OCI-LY3 (cell line): ENCODE results near the gene ASIC1.

Experiments used
- EZH2phosphoT487 ChIP-seq: fragments of 200-600 bp; shearing (Covaris generic); IDR thresholded peaks from 2 replicates; pipeline ENCODE4 v1.6.1; 2018; ENCODE audit warnings: antibody characterized with exemption, mixed run types, low read depth
- TF ChIP-seq, protein P1 (sequence below): fragments of 200-600, 300-600 bp; sonication (generic); IDR thresholded peaks from 2 replicates; pipeline ENCODE4 v1.5.1; 2014; ENCODE audit warnings: antibody characterized with exemption, low read length, low read depth

DNA sequence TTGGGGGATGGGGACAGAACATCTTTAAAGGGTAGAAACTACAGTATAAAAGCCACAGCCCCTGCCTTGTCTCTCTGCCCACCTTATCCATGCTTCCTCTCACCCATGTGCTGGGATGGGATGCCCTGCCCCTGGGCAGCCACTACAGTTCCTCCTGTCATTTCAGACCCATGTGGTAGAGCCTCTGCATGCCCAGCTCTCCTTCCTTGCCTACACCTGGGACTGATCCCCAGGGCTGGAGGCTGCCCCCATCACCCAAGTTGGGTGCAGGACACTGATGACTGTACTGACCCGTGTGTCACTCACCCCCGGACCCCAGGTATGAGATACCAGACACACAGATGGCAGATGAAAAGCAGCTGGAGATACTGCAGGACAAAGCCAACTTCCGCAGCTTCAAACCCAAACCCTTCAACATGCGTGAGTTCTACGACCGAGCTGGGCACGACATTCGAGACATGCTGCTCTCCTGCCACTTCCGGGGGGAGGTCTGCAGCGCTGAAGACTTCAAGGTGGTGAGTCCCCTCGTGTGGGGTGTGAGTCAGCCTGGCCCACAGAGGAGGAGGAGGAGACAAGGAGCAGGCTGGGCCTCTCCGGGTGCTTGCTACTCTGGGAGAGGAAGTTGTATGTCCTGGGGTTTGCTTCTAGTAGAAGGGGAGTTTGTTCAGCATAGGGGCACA lies 2.2 kb downstream of the ASIC1 start:
- TF ChIP-seq, protein P1, sequence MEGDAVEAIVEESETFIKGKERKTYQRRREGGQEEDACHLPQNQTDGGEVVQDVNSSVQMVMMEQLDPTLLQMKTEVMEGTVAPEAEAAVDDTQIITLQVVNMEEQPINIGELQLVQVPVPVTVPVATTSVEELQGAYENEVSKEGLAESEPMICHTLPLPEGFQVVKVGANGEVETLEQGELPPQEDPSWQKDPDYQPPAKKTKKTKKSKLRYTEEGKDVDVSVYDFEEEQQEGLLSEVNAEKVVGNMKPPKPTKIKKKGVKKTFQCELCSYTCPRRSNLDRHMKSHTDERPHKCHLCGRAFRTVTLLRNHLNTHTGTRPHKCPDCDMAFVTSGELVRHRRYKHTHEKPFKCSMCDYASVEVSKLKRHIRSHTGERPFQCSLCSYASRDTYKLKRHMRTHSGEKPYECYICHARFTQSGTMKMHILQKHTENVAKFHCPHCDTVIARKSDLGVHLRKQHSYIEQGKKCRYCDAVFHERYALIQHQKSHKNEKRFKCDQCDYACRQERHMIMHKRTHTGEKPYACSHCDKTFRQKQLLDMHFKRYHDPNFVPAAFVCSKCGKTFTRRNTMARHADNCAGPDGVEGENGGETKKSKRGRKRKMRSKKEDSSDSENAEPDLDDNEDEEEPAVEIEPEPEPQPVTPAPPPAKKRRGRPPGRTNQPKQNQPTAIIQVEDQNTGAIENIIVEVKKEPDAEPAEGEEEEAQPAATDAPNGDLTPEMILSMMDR: no peak
- no peak for TF ChIP-seq EZH2phosphoT487
